Breast epithelium (tissue), 3 donors: ENCODE measurements around the gene KCND3.

ENCODE experiments used
- POLR2A ChIP-seq: fragments of 450-650 bp; IDR thresholded peaks from one replicate; pipeline ENCODE4 v1.6.1; 2016; ENCODE audit warnings: antibody characterized with exemption, mild to moderate bottlenecking, moderate library complexity
- TF ChIP-seq, protein P1 (sequence below), 3 donors: fragments of 450-650 bp; IDR thresholded peaks; one replicate each; pipeline ENCODE4 v1.5.1; 2016 to 2017; ENCODE audit warnings: antibody characterized with exemption in 3 of 3, mild to moderate bottlenecking in 3 of 3, moderate library complexity in 3 of 3

DNA sequence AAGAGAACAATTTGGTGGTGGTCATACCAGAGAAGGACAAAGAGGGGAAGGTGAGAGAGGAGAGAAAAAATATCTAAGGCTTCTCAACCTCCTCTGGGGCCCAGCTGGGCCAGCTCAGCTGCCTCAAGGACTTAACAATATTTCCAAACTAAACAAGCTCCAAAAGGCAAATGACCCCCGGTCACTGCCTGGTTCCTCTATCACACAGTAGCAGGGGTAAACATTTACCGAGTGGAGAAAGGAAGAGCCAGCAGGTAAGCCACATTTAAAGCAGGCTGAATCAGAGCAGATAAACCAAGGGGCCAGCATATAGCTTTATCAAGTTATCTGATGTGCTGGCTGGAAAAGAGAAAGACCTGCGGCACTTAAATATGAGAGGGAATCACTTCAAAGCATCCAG is 102.1 kb downstream of the KCND3 start:
- TF ChIP-seq, protein P1, sequence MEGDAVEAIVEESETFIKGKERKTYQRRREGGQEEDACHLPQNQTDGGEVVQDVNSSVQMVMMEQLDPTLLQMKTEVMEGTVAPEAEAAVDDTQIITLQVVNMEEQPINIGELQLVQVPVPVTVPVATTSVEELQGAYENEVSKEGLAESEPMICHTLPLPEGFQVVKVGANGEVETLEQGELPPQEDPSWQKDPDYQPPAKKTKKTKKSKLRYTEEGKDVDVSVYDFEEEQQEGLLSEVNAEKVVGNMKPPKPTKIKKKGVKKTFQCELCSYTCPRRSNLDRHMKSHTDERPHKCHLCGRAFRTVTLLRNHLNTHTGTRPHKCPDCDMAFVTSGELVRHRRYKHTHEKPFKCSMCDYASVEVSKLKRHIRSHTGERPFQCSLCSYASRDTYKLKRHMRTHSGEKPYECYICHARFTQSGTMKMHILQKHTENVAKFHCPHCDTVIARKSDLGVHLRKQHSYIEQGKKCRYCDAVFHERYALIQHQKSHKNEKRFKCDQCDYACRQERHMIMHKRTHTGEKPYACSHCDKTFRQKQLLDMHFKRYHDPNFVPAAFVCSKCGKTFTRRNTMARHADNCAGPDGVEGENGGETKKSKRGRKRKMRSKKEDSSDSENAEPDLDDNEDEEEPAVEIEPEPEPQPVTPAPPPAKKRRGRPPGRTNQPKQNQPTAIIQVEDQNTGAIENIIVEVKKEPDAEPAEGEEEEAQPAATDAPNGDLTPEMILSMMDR (IDR thresholded peaks at IDR 0.05), result no peak
- TF ChIP-seq POLR2A, result no peak
